HG03139 (cell line): Measurements from ENCODE around the gene METTL22.

Source experiments
- ATAC-seq: cut with Tn5 transposase; IDR thresholded peaks from one replicate; pipeline ENCODE4 v1.9.1; 2021; ENCODE audit not compliant: unreplicated experiment

Gene METTL22

GRCh38 chr16:8594149-8594666, 27.3 kb upstream of the METTL22 start:
- no peak for ATAC-seq

GRCh38 chr16:8595783-8596182, 25.7 kb upstream of the METTL22 start:
- ATAC-seq: no peak

GRCh38 chr16:8596581-8596980, 24.9 kb upstream of the METTL22 start:
- no peak for ATAC-seq

GRCh38 chr16:8600144-8600775, 21.2 kb upstream of the METTL22 start:
- no peak for ATAC-seq

- ATAC-seq: no peak
Measured at GRCh38 chr16:8605554-8605953, 15.9 kb upstream of the METTL22 start.

- no peak for ATAC-seq
Measured at GRCh38 chr16:8607214-8607613, 14.3 kb upstream of the METTL22 start.

GRCh38 chr16:8611122-8611521, 10.4 kb upstream of the METTL22 start:
- no peak for ATAC-seq

- ATAC-seq: no peak
Measured at GRCh38 chr16:8611886-8612600, 9.5 kb upstream of the METTL22 start.

GRCh38 chr16:8614435-8615029, 7.0 kb upstream of the METTL22 start:
- ATAC-seq: no peak

- ATAC-seq: no peak
Measured at GRCh38 chr16:8619671-8620370, 1.7 kb upstream of the METTL22 start.

GRCh38 chr16:8620535-8620934, 963 bp upstream of the METTL22 start:
- ATAC-seq: no peak

- no peak for ATAC-seq
Measured at GRCh38 chr16:8621222-8621571, 301 bp upstream of the METTL22 start.

- no peak for ATAC-seq
Measured at GRCh38 chr16:8622315-8622656, 788 bp downstream of the METTL22 start.

- no peak for ATAC-seq
Measured at GRCh38 chr16:8623634-8624033, 2.1 kb downstream of the METTL22 start.

GRCh38 chr16:8625491-8626087, 4.1 kb downstream of the METTL22 start:
- no peak for ATAC-seq

- ATAC-seq: no peak
Measured at GRCh38 chr16:8626946-8627345, 5.4 kb downstream of the METTL22 start.

GRCh38 chr16:8627456-8627855, 6.0 kb downstream of the METTL22 start:
- no peak for ATAC-seq

GRCh38 chr16:8628981-8629725, 7.7 kb downstream of the METTL22 start:
- no peak for ATAC-seq

- no peak for ATAC-seq
Measured at GRCh38 chr16:8630255-8630953, 8.9 kb downstream of the METTL22 start.

- ATAC-seq: no peak
Measured at GRCh38 chr16:8631373-8631772, 9.9 kb downstream of the METTL22 start.
